Measurements from ENCODE around the gene ZNF136. TPM values are rescaled to one million over a fixed set of nuclear protein-coding genes. Genes with fewer than 3 reads are reported as not detected.

ZNF136 gene
- total and polyA plus RNA-seq, 4 donors = 0.92 to 5.8 (median 3.3) TPM

GRCh38 chr19:12145348-12145747 lies 17.5 kb upstream of the ZNF136 start:
- Histone ChIP-seq H3K27me3 (ENCODE audit: control insufficient read depth in 4 of 4, insufficient read depth in 4 of 4, low read length in 3 of 4) (no peaks in the 10 kb centered on the region), H3K4me1 (ENCODE audit: control insufficient read depth in 4 of 4, insufficient read depth in 4 of 4, low read length in 3 of 4) (peaks cover 0 to 11% (median 8%) of the 10 kb centered on the region in 4 donors), H3K36me3 (ENCODE audit: control insufficient read depth in 4 of 4, insufficient read depth in 3 of 4, low read depth in 1 of 4, low read length in 3 of 4) (peaks cover 0 to 13% (median 13%) of the 10 kb centered on the region in 4 donors), H3K9me3 (ENCODE audit: control insufficient read depth in 4 of 4, low read length in 3 of 4) (peaks cover 0 to 20% (median 8%) of the 10 kb centered on the region in 4 donors), H3K9ac (ENCODE audit: low read depth in 1 of 2, low read length in 2 of 2) (no peak overlapping the region), H3K4me3 (ENCODE audit: low read depth in 1 of 3, low read length in 3 of 3) (peak overlapping the region in 2 of 3 donors; percentile 23 to 46), H3K27ac (ENCODE audit: low read depth in 1 of 2, low read length in 2 of 2) (no peak overlapping the region)
- no peak for DNase-seq (ENCODE audit: low spot score)
- 97% methylated on average over 8 of the region's 8 CpGs for WGBS
- TF ChIP-seq HNF4G (IDR thresholded peaks at IDR 0.05) (no peak), TAF1 (conservative IDR thresholded peaks at IDR 0.05) (no peak), SP1 (IDR thresholded peaks at IDR 0.05) (no peak), HNF4A (conservative IDR thresholded peaks at IDR 0.05) (no peak), REST (IDR thresholded peaks at IDR 0.05) (no peak), FOXA1 (IDR thresholded peaks at IDR 0.05) (no peak), ZBTB33 (IDR thresholded peaks at IDR 0.05) (no peak), NR2F2 (IDR thresholded peaks at IDR 0.05) (no peak), RXRA (IDR thresholded peaks at IDR 0.05) (no peak), YY1 (IDR thresholded peaks at IDR 0.05) (no peak), EGR1 (IDR thresholded peaks at IDR 0.05; ENCODE audit: low read depth in 2 of 2) (no peak)
- TF ChIP-seq, protein P1, sequence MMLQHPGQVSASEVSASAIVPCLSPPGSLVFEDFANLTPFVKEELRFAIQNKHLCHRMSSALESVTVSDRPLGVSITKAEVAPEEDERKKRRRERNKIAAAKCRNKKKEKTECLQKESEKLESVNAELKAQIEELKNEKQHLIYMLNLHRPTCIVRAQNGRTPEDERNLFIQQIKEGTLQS (IDR thresholded peaks at IDR 0.05) = no peak

DNA sequence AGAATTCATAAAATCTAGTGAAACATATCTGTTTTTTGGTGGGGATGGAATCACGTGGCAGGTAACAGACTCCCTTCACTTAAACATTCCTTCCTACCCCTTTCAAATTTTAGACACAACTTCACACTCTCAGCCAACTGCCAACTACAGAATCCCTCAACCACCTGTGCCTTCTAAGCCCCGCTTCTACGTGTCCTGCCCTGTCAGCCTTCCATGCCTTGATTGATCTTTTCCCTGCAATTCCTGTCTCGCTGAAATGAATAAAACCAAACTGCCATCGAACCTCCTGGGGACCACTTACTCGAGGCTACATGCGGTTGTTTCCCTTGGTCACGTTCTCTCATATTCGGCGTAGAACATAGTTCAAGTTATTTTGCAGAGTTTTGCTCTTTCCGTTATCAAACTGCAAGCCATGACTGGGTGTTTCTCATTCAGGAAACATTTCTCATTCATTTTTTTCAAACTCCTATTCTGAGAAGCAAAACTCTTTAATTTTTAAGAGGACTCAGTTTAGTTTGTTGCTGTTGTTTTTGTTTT lies 7.5 kb upstream of the ZNF136 start:
- Histone ChIP-seq H3K27me3 (ENCODE audit: control insufficient read depth in 4 of 4, insufficient read depth in 4 of 4, low read length in 3 of 4) (no peaks in the 10 kb centered on the region), H3K9ac (ENCODE audit: low read depth in 1 of 2, low read length in 2 of 2) (no peak overlapping the region), H3K9me3 (ENCODE audit: control insufficient read depth in 4 of 4, low read length in 3 of 4) (peaks cover 0 to 5% (median 1%) of the 10 kb centered on the region in 4 donors), H3K4me3 (ENCODE audit: low read depth in 1 of 3, low read length in 3 of 3) (peak overlapping the region in 1 of 3 donors; percentile 65), H3K27ac (ENCODE audit: low read depth in 1 of 2, low read length in 2 of 2) (no peak overlapping the region), H3K4me1 (ENCODE audit: control insufficient read depth in 4 of 4, insufficient read depth in 4 of 4, low read length in 3 of 4) (peaks cover 0 to 7% (median 2%) of the 10 kb centered on the region in 4 donors), H3K36me3 (ENCODE audit: control insufficient read depth in 4 of 4, insufficient read depth in 3 of 4, low read depth in 1 of 4, low read length in 3 of 4) (peaks cover 0 to 5% (median 3%) of the 10 kb centered on the region in 4 donors)
- DNase-seq (ENCODE audit: low spot score) = no peak
- no peak for TF ChIP-seq ZBTB33 (IDR thresholded peaks at IDR 0.05)
- TF ChIP-seq RXRA (IDR thresholded peaks at IDR 0.05) = no peak
- no peak for TF ChIP-seq HNF4A (conservative IDR thresholded peaks at IDR 0.05)
- TF ChIP-seq, protein P1 (IDR thresholded peaks at IDR 0.05) = no peak
- no peak for TF ChIP-seq JUND (IDR thresholded peaks at IDR 0.05)
- TF ChIP-seq SP1 (IDR thresholded peaks at IDR 0.05) = no peak
- 37% methylated on average over 11 of the region's 11 CpGs for WGBS

Measured in liver (tissue), 9 donors.